GM23338 (cell line): ENCODE data around the gene CHMP4B.

Experiments
- CREB1 ChIP-seq: fragments of 250-450 bp; sonication (Bioruptor Pico); IDR thresholded peaks from 2 replicates; pipeline ENCODE4 v1.5.0; 2020; ENCODE audit warnings: low read depth, mild to moderate bottlenecking, moderate library complexity
- CTCF ChIP-seq, 2 experiments: fragments of 200-600 bp in 1 of 2; sonication (generic) in 1 of 2; conservative IDR thresholded peaks; 2 replicates each; pipeline versions ENCODE4 v1.5.1 to v1.6.1; 2016 to 2017; ENCODE audit warnings: antibody characterized with exemption in 2 of 2, low read depth in 2 of 2, mild to moderate bottlenecking in 2 of 2, moderate library complexity in 1 of 2
- EZH2 ChIP-seq: fragments of 200-600 bp; sonication (generic); IDR thresholded peaks from one replicate; pipeline ENCODE4 v1.8.0; 2017; ENCODE audit warnings: antibody characterized with exemption, mild to moderate bottlenecking, low read depth; ENCODE audit not compliant: unreplicated experiment
- EZH2phosphoT487 ChIP-seq: fragments of 200-600 bp; sonication (generic); IDR thresholded peaks from one replicate; pipeline ENCODE4 v1.8.1; 2018; ENCODE audit warnings: antibody characterized with exemption; ENCODE audit not compliant: unreplicated experiment
- JUNB ChIP-seq: IDR thresholded peaks from one replicate; pipeline ENCODE4 v1.6.1; 2016; ENCODE audit warnings: antibody characterized with exemption; ENCODE audit not compliant: unreplicated experiment
- NANOG ChIP-seq: IDR thresholded peaks from 2 replicates; pipeline ENCODE4 v1.6.1; 2016; ENCODE audit warnings: antibody characterized with exemption, borderline replicate concordance
- POLR2AphosphoS5 ChIP-seq: IDR thresholded peaks from 2 replicates; pipeline ENCODE4 v1.6.1; 2016; ENCODE audit warnings: antibody characterized with exemption, low read depth
- REST ChIP-seq: IDR thresholded peaks from one replicate; pipeline ENCODE4 v1.6.1; 2018; ENCODE audit warnings: antibody characterized with exemption; ENCODE audit not compliant: unreplicated experiment
- STAT1 ChIP-seq: IDR thresholded peaks from one replicate; pipeline ENCODE4 v1.6.1; 2016; ENCODE audit warnings: antibody characterized with exemption; ENCODE audit not compliant: unreplicated experiment
- ZNF462 ChIP-seq: fragments of 250-450 bp; sonication (Bioruptor Pico); IDR thresholded peaks from 2 replicates; pipeline ENCODE4 v1.5.0; 2020; ENCODE audit warnings: mild to moderate bottlenecking, moderate library complexity

- TF ChIP-seq CTCF (conservative IDR thresholded peaks at IDR 0.05; ENCODE audit: low read depth in 2 of 2) (no peak), REST (no peak), JUNB (no peak), NANOG (no peak), EZH2phosphoT487 (no peak), EZH2 (no peak), POLR2AphosphoS5 (no peak), ZNF462 (CRISPR knock-in tag) (no peak), STAT1 (no peak), CREB1 (CRISPR knock-in tag) (no peak)
Observed at GRCh38 chr20:33875534-33876026, 64.4 kb downstream of the CHMP4B start.
